OCI-LY1 (cell line): ENCODE data around the gene C3.

Experiments used
- H2AFZ ChIP-seq: fragments of 200-600 bp; sonication (generic), shearing (Covaris generic); 2 replicates; pipeline ENCODE4 v1.6.0; 2014; ENCODE audit warnings: antibody characterized with exemption, mild to moderate bottlenecking, low read length
- H3F3A ChIP-seq: fragments of 200-600 bp; sonication (generic), shearing (Covaris generic); 2 replicates; pipeline ENCODE4 v1.6.0; 2014; ENCODE audit warnings: mild to moderate bottlenecking, antibody characterized with exemption, low read length, moderate library complexity; ENCODE audit not compliant: insufficient read depth
- H3K27ac ChIP-seq: fragments of 200-600 bp; sonication (generic); 2 replicates; pipeline ENCODE4 v1.5.1; 2014; ENCODE audit warnings: low read length, mixed run types, mild to moderate bottlenecking, low read depth; ENCODE audit not compliant: poor library complexity, severe bottlenecking
- H3K27me3 ChIP-seq: fragments of 200-600 bp; sonication (generic); 2 replicates; pipeline ENCODE4 v1.6.0; 2014; ENCODE audit warnings: antibody characterized with exemption, mild to moderate bottlenecking, low read length, moderate library complexity; ENCODE audit not compliant: insufficient read depth
- H3K36me3 ChIP-seq: fragments of 200-600 bp; sonication (generic); 2 replicates; pipeline ENCODE4 v1.6.1; 2014; ENCODE audit warnings: mild to moderate bottlenecking, antibody characterized with exemption, low read length, moderate library complexity, mixed read lengths; ENCODE audit not compliant: insufficient read depth
- H3K4me1 ChIP-seq: fragments of 200-600 bp; sonication (generic); 2 replicates; pipeline ENCODE4 v1.5.1; 2014; ENCODE audit warnings: mild to moderate bottlenecking, low read length, moderate library complexity; ENCODE audit not compliant: insufficient read depth, severe bottlenecking
- H3K4me2 ChIP-seq: fragments of 200-600 bp; sonication (generic), shearing (Covaris generic); 2 replicates; pipeline ENCODE4 v1.6.1; 2014; ENCODE audit warnings: low read length
- H3K4me3 ChIP-seq: fragments of 200-600 bp; sonication (generic); 2 replicates; pipeline ENCODE4 v1.5.1; 2014; ENCODE audit warnings: low read length, low read depth, mild to moderate bottlenecking, mixed read lengths; ENCODE audit not compliant: poor library complexity, severe bottlenecking
- H3K79me2 ChIP-seq: fragments of 200-600 bp; shearing (Covaris generic); 2 replicates; pipeline ENCODE4 v1.6.1; 2016; ENCODE audit warnings: mixed run types, low read length, mixed read lengths; ENCODE audit not compliant: insufficient read depth
- H3K9ac ChIP-seq: fragments of 200-600 bp; sonication (generic), shearing (Covaris generic); 2 replicates; pipeline ENCODE4 v1.6.1; 2014; ENCODE audit warnings: mild to moderate bottlenecking, low read length, mixed read lengths
- H3K9me2 ChIP-seq: fragments of 200-600 bp; sonication (generic), shearing (Covaris generic); 2 replicates; pipeline ENCODE4 v1.6.1; 2014; ENCODE audit warnings: low read depth, mild to moderate bottlenecking, low read length, mixed read lengths
- H3K9me3 ChIP-seq: fragments of 200-600 bp; shearing (Covaris generic); 2 replicates; pipeline ENCODE4 v1.6.1; 2014; ENCODE audit warnings: low read length, mixed read lengths
- H4K20me1 ChIP-seq: fragments of 200-600 bp; sonication (generic), shearing (Covaris generic); 2 replicates; pipeline ENCODE4 v1.6.0; 2016; ENCODE audit warnings: mild to moderate bottlenecking, low read length; ENCODE audit not compliant: insufficient read depth
- EZH2 ChIP-seq: fragments of 200-600 bp; sonication (generic), shearing (Covaris generic); IDR thresholded peaks from 2 replicates; pipeline ENCODE4 v1.8.0; 2017; ENCODE audit warnings: borderline replicate concordance, mixed run types, mild to moderate bottlenecking, antibody characterized with exemption, low read length, moderate library complexity, mixed read lengths
- TF ChIP-seq, protein P1 (sequence below): fragments of 200-600 bp; sonication (generic), shearing (Covaris generic); IDR thresholded peaks from 2 replicates; pipeline ENCODE4 v1.5.1; 2017; ENCODE audit warnings: mild to moderate bottlenecking, antibody characterized with exemption, low read length, moderate library complexity, mixed read lengths

The C3 gene

GRCh38 chr19:6697291-6697690, 23.2 kb downstream of the C3 start:
- Histone ChIP-seq H3K79me2 (no peaks in the 10 kb centered on the region), H3K27me3 (peaks cover 4% of the 10 kb centered on the region; the same call in 1 of the 2 replicates), H3K36me3 (no peaks in the 10 kb centered on the region), H3K4me1 (no peaks in the 10 kb centered on the region), H3K4me3 (no peak overlapping the region), H3K27ac (no peak overlapping the region), H2AFZ (no peak overlapping the region), H3F3A (no peaks in the 10 kb centered on the region), H4K20me1 (no peaks in the 10 kb centered on the region), H3K9me2 (no peaks in the 10 kb centered on the region), H3K9me3 (0 out of 2 replicates have a peak, but pooled peaks cover 3% of the 10 kb centered on the region), H3K4me2 (no peak overlapping the region), H3K9ac (no peak overlapping the region)
- TF ChIP-seq EZH2 = no peak
- TF ChIP-seq, protein P1, sequence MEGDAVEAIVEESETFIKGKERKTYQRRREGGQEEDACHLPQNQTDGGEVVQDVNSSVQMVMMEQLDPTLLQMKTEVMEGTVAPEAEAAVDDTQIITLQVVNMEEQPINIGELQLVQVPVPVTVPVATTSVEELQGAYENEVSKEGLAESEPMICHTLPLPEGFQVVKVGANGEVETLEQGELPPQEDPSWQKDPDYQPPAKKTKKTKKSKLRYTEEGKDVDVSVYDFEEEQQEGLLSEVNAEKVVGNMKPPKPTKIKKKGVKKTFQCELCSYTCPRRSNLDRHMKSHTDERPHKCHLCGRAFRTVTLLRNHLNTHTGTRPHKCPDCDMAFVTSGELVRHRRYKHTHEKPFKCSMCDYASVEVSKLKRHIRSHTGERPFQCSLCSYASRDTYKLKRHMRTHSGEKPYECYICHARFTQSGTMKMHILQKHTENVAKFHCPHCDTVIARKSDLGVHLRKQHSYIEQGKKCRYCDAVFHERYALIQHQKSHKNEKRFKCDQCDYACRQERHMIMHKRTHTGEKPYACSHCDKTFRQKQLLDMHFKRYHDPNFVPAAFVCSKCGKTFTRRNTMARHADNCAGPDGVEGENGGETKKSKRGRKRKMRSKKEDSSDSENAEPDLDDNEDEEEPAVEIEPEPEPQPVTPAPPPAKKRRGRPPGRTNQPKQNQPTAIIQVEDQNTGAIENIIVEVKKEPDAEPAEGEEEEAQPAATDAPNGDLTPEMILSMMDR = no peak

DNA sequence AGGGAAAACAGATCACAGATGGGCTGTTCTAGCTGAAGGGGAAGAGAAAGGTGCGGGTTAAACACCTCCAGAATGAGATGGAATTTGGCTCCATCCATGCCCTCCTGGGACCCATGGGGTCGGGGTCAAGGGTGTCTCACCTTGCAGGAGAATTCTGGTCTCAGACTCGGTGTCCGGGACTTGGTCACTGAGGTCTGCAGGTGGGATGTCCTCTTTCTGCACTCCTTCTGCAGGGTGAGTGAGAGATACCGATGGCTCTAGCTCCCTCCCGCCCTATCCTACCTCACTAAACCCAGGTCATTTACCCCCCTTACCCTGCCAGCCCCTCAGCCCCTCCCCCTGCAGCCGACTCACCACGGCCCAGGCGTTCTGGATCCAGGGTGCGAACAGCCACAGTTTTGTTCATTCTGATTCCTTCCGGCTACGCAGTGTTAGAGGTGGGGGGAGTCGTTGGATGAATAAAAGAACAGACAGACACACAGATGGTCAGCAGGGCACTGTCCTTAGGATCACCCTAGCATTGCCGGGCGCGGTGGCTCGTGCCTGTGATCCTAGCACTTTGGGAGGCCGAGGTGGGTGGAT, 24.1 kb downstream of the C3 start:
- no peak overlapping the region for H3K4me3 ChIP-seq
- 0 out of 2 replicates have a peak, but pooled peaks cover 3% of the 10 kb centered on the region for H3K9me3 ChIP-seq
- no peak overlapping the region for H3K9ac ChIP-seq
- no peaks in the 10 kb centered on the region for H4K20me1 ChIP-seq
- no peaks in the 10 kb centered on the region for H3K79me2 ChIP-seq
- no peaks in the 10 kb centered on the region for H3K27me3 ChIP-seq
- no peaks in the 10 kb centered on the region for H3K36me3 ChIP-seq
- TF ChIP-seq, protein P1 = no peak
- TF ChIP-seq EZH2 = no peak
- no peak overlapping the region for H3K4me2 ChIP-seq
- no peaks in the 10 kb centered on the region for H3K9me2 ChIP-seq
- H3K4me1 ChIP-seq = no peaks in the 10 kb centered on the region
- H3F3A ChIP-seq = no peaks in the 10 kb centered on the region
- no peak overlapping the region for H3K27ac ChIP-seq
- no peak overlapping the region for H2AFZ ChIP-seq

DNA sequence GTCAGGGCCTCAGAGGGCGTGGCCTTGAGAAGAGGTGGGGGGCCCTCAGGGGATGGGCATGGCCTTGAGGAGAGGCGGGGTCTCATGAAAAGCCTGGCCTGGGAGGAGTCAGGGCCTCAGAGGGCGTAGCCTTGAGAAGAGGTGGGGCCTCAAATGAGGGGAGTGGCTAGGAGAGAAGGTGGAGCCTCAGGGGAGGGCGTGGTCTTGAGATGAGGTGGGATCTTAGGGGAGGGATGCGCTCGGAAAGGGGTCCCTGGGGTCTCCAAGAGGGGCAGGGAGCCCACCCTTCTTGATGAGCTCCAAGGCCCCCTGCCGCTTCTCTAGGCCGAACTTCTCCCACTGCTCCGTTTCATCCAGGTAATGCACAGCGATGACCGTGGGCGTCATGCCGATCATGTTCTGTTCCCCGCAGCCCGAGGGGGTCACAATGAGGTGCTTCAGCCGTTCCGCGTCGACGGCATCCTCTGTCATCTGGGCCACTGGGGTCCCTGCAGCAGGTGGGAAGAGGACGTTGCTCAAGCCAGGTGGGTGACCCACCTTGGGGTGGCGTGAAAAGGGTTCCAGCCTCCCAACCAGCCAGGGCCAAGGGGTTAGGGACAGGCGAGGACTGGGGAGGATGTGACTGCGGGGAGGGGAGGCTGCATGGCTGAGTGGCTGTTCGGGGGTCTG, 26.2 kb downstream of the C3 start:
- no peaks in the 10 kb centered on the region for H4K20me1 ChIP-seq
- no peak overlapping the region for H3K4me3 ChIP-seq
- H3K9ac ChIP-seq = no peak overlapping the region
- H3K27me3 ChIP-seq = no peaks in the 10 kb centered on the region; the same call in 1 of the 2 replicates
- no peak overlapping the region for H3K27ac ChIP-seq
- TF ChIP-seq, protein P1 = no peak
- no peak for TF ChIP-seq EZH2
- H3K4me1 ChIP-seq = no peaks in the 10 kb centered on the region
- H3K9me3 ChIP-seq = no peaks in the 10 kb centered on the region
- no peaks in the 10 kb centered on the region for H3K9me2 ChIP-seq
- no peaks in the 10 kb centered on the region for H3F3A ChIP-seq
- H3K4me2 ChIP-seq = no peak overlapping the region
- no peaks in the 10 kb centered on the region for H3K79me2 ChIP-seq
- no peaks in the 10 kb centered on the region for H3K36me3 ChIP-seq
- no peak overlapping the region for H2AFZ ChIP-seq
